HEK293T (cell line): ENCODE results near the gene HIVEP3.

Source experiments
- ELF4 ChIP-seq: fragments of 450-650 bp; IDR thresholded peaks from 2 replicates; pipeline ENCODE4 v1.6.1; 2017; ENCODE audit warnings: antibody characterized with exemption
- FOXM1 ChIP-seq: fragments of 450-650 bp; IDR thresholded peaks from 2 replicates; pipeline ENCODE4 v1.6.1; 2017; ENCODE audit warnings: mild to moderate bottlenecking, borderline replicate concordance
- SUZ12 ChIP-seq: fragments of 450-650 bp; IDR thresholded peaks from 2 replicates; pipeline ENCODE4 v1.6.1; 2016; ENCODE audit warnings: mild to moderate bottlenecking
- TARDBP ChIP-seq: fragments of 450-650 bp; IDR thresholded peaks from 2 replicates; pipeline ENCODE4 v1.6.1; 2016
- ZNF384 ChIP-seq: fragments of 450-650 bp; IDR thresholded peaks from 2 replicates; pipeline ENCODE4 v1.6.1; 2016

DNA sequence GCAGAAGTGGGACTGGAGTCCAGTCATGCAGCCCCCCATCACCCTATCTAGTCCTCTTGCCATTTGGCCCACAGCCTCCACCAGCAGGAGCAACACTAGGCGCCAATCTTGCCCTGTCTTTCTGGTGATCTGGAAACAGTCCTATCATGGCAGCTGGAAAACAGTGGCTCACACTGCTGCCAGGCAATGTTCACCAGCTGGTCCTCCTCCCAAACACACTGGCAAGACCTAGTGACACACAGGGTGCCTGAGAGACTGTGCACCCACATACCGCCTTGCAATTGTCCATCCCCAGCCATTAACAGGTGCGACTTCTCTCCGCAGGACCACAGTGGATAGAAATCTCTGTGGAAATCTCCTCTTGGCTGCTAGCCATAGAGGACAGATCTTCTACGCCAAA, 105.5 kb downstream of the HIVEP3 start:
- TF ChIP-seq SUZ12 (no peak), TARDBP (no peak), ZNF384 (no peak), FOXM1 (no peak), ELF4 (no peak)
